H1 (cell line): Measurements from ENCODE around the gene LMO2. TPM values are rescaled to one million over a fixed set of nuclear protein-coding genes. Genes with fewer than 3 reads are reported as not detected.

Experiments
- CTCF ChIA-PET: fragments of 300-600 bp; sonication (Branson Sonifier 250); formaldehyde crosslinking; loops from one replicate; lab custom pipeline; 2021; ENCODE audit not compliant: partially characterized antibody; lab: Charles Lee
- POLR2A ChIA-PET: fragments of 300-600 bp; sonication (Branson Sonifier 250); formaldehyde crosslinking; loops from one replicate; lab custom pipeline; 2021; ENCODE audit warnings: inconsistent platforms; ENCODE audit not compliant: partially characterized antibody; lab: Charles Lee
- DNase-seq, 2 experiments: peaks; one replicate each; pipeline versions ENCODE4 v3.0.0 to v3.0.0-alpha.2; 2010 to 2022; ENCODE audit warnings: low spot score in 2 of 2, low read depth in 1 of 2, mixed read lengths in 1 of 2
- FAIRE-seq: peaks from 2 replicates; lab custom pipeline; 2011; peaks lifted over from hg19 to GRCh38; lab: Jason Lieb, UNC
- H2AFZ ChIP-seq: 2 replicates; pipeline ENCODE4 v1.8.1; 2012; ENCODE audit warnings: low read length, inconsistent platforms
- H2AK5ac ChIP-seq: 2 replicates; pipeline ENCODE4 v1.6.1; 2013; ENCODE audit warnings: low read depth, low read length
- H2BK120ac ChIP-seq: replicated peaks from 2 replicates; pipeline ENCODE3; 2013; ENCODE audit warnings: low read depth, low read length, inconsistent platforms
- H2BK12ac ChIP-seq: 2 replicates; pipeline ENCODE4 v1.6.1; 2013; ENCODE audit warnings: low read depth, low read length
- H2BK15ac ChIP-seq: 2 replicates; pipeline ENCODE4 v1.6.1; 2013; ENCODE audit warnings: low read length
- H2BK20ac ChIP-seq: 2 replicates; pipeline ENCODE4 v1.6.1; 2013; ENCODE audit warnings: low read length
- H2BK5ac ChIP-seq: 2 replicates; pipeline ENCODE4 v1.6.1; 2013; ENCODE audit warnings: low read depth, low read length
- H3K14ac ChIP-seq: 2 replicates; pipeline ENCODE4 v1.6.1; 2013; ENCODE audit warnings: inconsistent platforms; ENCODE audit not compliant: insufficient read length
- H3K18ac ChIP-seq: 2 replicates; pipeline ENCODE4 v1.6.1; 2013; ENCODE audit warnings: low read length; ENCODE audit errors: extremely low read depth
- H3K23ac ChIP-seq: 2 replicates; pipeline ENCODE4 v1.6.1; 2013; ENCODE audit warnings: inconsistent platforms; ENCODE audit not compliant: insufficient read length
- H3K23me2 ChIP-seq: 2 replicates; pipeline ENCODE4 v1.6.1; 2013; ENCODE audit warnings: low read depth, low read length
- H3K27ac ChIP-seq: 2 replicates; pipeline ENCODE4 v1.6.1; 2011; ENCODE audit warnings: low read depth, low read length, inconsistent platforms
- H3K27me3 ChIP-seq, 4 experiments: replicated peaks in 1 of 4; 1 replicate in 1 of 4; 2 replicates in 3 of 4; pipeline versions ENCODE4 v1.6.1 to v1.8.1; 2011 to 2013; ENCODE audit warnings: low read length in 3 of 4, mild to moderate bottlenecking in 3 of 4, inconsistent platforms in 2 of 4, mixed read lengths in 2 of 4, moderate library complexity in 1 of 4; ENCODE audit not compliant: control insufficient read depth in 3 of 4, insufficient read depth in 3 of 4; ENCODE audit errors: extremely low read depth in 1 of 4
- H3K36me3 ChIP-seq, 4 experiments: 2 replicates each; pipeline versions ENCODE4 v1.6.1 to v1.8.1; 2011 to 2013; ENCODE audit warnings: mild to moderate bottlenecking in 4 of 4, low read length in 3 of 4, moderate library complexity in 2 of 4, control low read depth in 1 of 4, inconsistent platforms in 1 of 4; ENCODE audit not compliant: insufficient read depth in 4 of 4, control insufficient read depth in 2 of 4
- H3K4ac ChIP-seq: replicated peaks from 2 replicates; pipeline ENCODE3; 2013; ENCODE audit warnings: low read length, low read depth, mixed read lengths, inconsistent platforms; ENCODE audit not compliant: insufficient read length
- H3K4me1 ChIP-seq, 4 experiments: replicated peaks in 1 of 4; 1 replicate in 1 of 4; 2 replicates in 3 of 4; pipeline versions ENCODE4 v1.6.1 to v1.8.1; 2011 to 2013; ENCODE audit warnings: low read length in 3 of 4, inconsistent platforms in 2 of 4, mixed read lengths in 1 of 4; ENCODE audit not compliant: insufficient read depth in 4 of 4, control insufficient read depth in 3 of 4
- H3K4me2 ChIP-seq, 2 experiments: 2 replicates each; pipeline versions ENCODE4 v1.6.1 to v1.8.1; 2011 to 2013; ENCODE audit warnings: low read depth in 2 of 2, low read length in 2 of 2, control low read depth in 1 of 2, inconsistent platforms in 1 of 2, mild to moderate bottlenecking in 1 of 2; ENCODE audit not compliant: insufficient read depth in 1 of 2
- H3K4me3 ChIP-seq, 4 experiments: fragments of 200-600, 300-600 bp in 1 of 4; sonication (generic), shearing (Covaris generic), sonication (Bioruptor Twin) in 1 of 4; 2 replicates each; pipeline versions ENCODE4 v1.5.1 to v1.8.1; 2011 to 2016; ENCODE audit warnings: low read length in 4 of 4, low read depth in 3 of 4, control low read depth in 2 of 4, inconsistent platforms in 2 of 4, mild to moderate bottlenecking in 2 of 4, mixed read lengths in 1 of 4, moderate library complexity in 1 of 4; ENCODE audit not compliant: insufficient read depth in 2 of 4; ENCODE audit errors: extremely low read depth in 1 of 4
- H3K56ac ChIP-seq: replicated peaks from 2 replicates; pipeline ENCODE3; 2013; ENCODE audit warnings: low read depth, mild to moderate bottlenecking, mixed read lengths, low read length, inconsistent platforms; ENCODE audit not compliant: insufficient read length
- H3K79me1 ChIP-seq: 2 replicates; pipeline ENCODE4 v1.6.1; 2013; ENCODE audit warnings: low read depth, low read length, control low read depth
- H3K79me2 ChIP-seq, 2 experiments: 2 replicates each; pipeline versions ENCODE4 v1.6.1 to v1.8.1; 2012 to 2013; ENCODE audit warnings: low read length in 2 of 2, mild to moderate bottlenecking in 2 of 2, inconsistent platforms in 1 of 2; ENCODE audit not compliant: insufficient read depth in 2 of 2, control insufficient read depth in 1 of 2
- H3K9ac ChIP-seq, 4 experiments: replicated peaks in 1 of 4; 1 replicate in 1 of 4; 2 replicates in 3 of 4; pipeline versions ENCODE4 v1.6.1 to v1.8.1; 2011 to 2013; ENCODE audit warnings: low read depth in 3 of 4, low read length in 3 of 4, control low read depth in 2 of 4, mild to moderate bottlenecking in 2 of 4, moderate library complexity in 2 of 4, inconsistent platforms in 1 of 4; ENCODE audit errors: extremely low read depth in 1 of 4
- H3K9me3 ChIP-seq, 2 experiments: 2 replicates each; pipeline versions ENCODE4 v1.6.1 to v1.8.1; 2012 to 2013; ENCODE audit warnings: mild to moderate bottlenecking in 2 of 2, moderate library complexity in 2 of 2, control low read depth in 1 of 2, inconsistent platforms in 1 of 2, low read depth in 1 of 2, low read length in 1 of 2, mixed read lengths in 1 of 2; ENCODE audit not compliant: insufficient read depth in 2 of 2
- H4K20me1 ChIP-seq, 2 experiments: replicated peaks in 1 of 2; 2 replicates each; pipeline versions ENCODE3 to v1.8.1; 2011 to 2013; ENCODE audit warnings: inconsistent platforms in 2 of 2, low read length in 2 of 2, mild to moderate bottlenecking in 1 of 2; ENCODE audit not compliant: insufficient read depth in 2 of 2, control insufficient read depth in 1 of 2
- H4K5ac ChIP-seq: 2 replicates; pipeline ENCODE4 v1.6.1; 2013; ENCODE audit warnings: low read length, low read depth, mixed read lengths, inconsistent platforms; ENCODE audit not compliant: insufficient read length
- H4K8ac ChIP-seq: 2 replicates; pipeline ENCODE4 v1.8.0; 2013; ENCODE audit warnings: mild to moderate bottlenecking, moderate library complexity, low read length, inconsistent platforms; ENCODE audit not compliant: insufficient read depth; ENCODE audit errors: extremely low read depth
- H4K91ac ChIP-seq: replicated peaks from 2 replicates; pipeline ENCODE3; 2013; ENCODE audit warnings: low read length, mixed read lengths, inconsistent platforms; ENCODE audit not compliant: insufficient read length
- BCL11A ChIP-seq, 2 experiments: IDR thresholded peaks; one replicate each; pipeline ENCODE4 v1.6.1; 2011; ENCODE audit warnings: low read depth in 2 of 2, low read length in 2 of 2, mild to moderate bottlenecking in 2 of 2
- CHD2 ChIP-seq: IDR thresholded peaks from 2 replicates; pipeline ENCODE4 v1.6.1; 2012; ENCODE audit warnings: low read length, improper control_type of control experiment
- CREB1 ChIP-seq: IDR thresholded peaks from 2 replicates; pipeline ENCODE4 v1.6.1; 2012; ENCODE audit warnings: inconsistent platforms
- HDAC2 ChIP-seq, 2 experiments: fragments of 300-600 bp in 1 of 2; sonication (generic) in 1 of 2; IDR thresholded peaks; 2 replicates each; pipeline ENCODE4 v1.6.1; 2011 to 2012; ENCODE audit warnings: low read depth in 2 of 2, low read length in 2 of 2, mild to moderate bottlenecking in 2 of 2, moderate library complexity in 2 of 2, borderline replicate concordance in 1 of 2, inconsistent platforms in 1 of 2
- HDAC6 ChIP-seq: IDR thresholded peaks from one replicate; pipeline ENCODE4 v1.7.1; 2012; ENCODE audit warnings: low read depth, mild to moderate bottlenecking, inconsistent platforms, low read length, moderate library complexity
- JUN ChIP-seq: IDR thresholded peaks from 2 replicates; pipeline ENCODE4 v1.6.1; 2011; ENCODE audit warnings: low read depth, mild to moderate bottlenecking, improper control_type of control experiment, low read length
- MAFK ChIP-seq: IDR thresholded peaks from 2 replicates; pipeline ENCODE4 v1.6.1; 2012; ENCODE audit warnings: low read depth, mild to moderate bottlenecking, improper control_type of control experiment, low read length
- PHF8 ChIP-seq: fragments of 200-600 bp; sonication (generic); conservative IDR thresholded peaks from 2 replicates; pipeline ENCODE4 v1.7.1; 2012; ENCODE audit warnings: low read depth, mild to moderate bottlenecking, inconsistent platforms, low read length, moderate library complexity
- POU5F1 ChIP-seq: IDR thresholded peaks from 2 replicates; pipeline ENCODE4 v1.6.1; 2011; ENCODE audit warnings: low read depth, mild to moderate bottlenecking, low read length, moderate library complexity
- RAD21 ChIP-seq, 2 experiments: IDR thresholded peaks in 1 of 2; conservative IDR thresholded peaks in 1 of 2; 2 replicates each; pipeline ENCODE4 v1.6.1; 2011; ENCODE audit warnings: low read depth in 2 of 2, low read length in 2 of 2, improper control_type of control experiment in 1 of 2, inconsistent platforms in 1 of 2, mild to moderate bottlenecking in 1 of 2, moderate library complexity in 1 of 2
- RFX5 ChIP-seq: IDR thresholded peaks from 2 replicates; pipeline ENCODE4 v1.6.1; 2011; ENCODE audit warnings: low read depth, low read length, improper control_type of control experiment, borderline replicate concordance
- SIX5 ChIP-seq: IDR thresholded peaks from 2 replicates; pipeline ENCODE4 v1.6.1; 2011; ENCODE audit warnings: mild to moderate bottlenecking, low read depth, low read length
- SP4 ChIP-seq: IDR thresholded peaks from 2 replicates; pipeline ENCODE4 v1.6.1; 2012; ENCODE audit warnings: low read length, inconsistent platforms
- TEAD4 ChIP-seq: IDR thresholded peaks from 2 replicates; pipeline ENCODE4 v1.6.1; 2012; ENCODE audit warnings: low read depth, low read length, inconsistent platforms, mixed read lengths
- YY1 ChIP-seq: IDR thresholded peaks from 2 replicates; pipeline ENCODE4 v1.6.1; 2011; ENCODE audit warnings: low read depth, mild to moderate bottlenecking, low read length
- ZNF274 ChIP-seq: IDR thresholded peaks from 2 replicates; pipeline ENCODE4 v1.7.0; 2012; ENCODE audit warnings: low read length, borderline replicate concordance; ENCODE audit errors: extremely low read depth
- WGBS, 2 experiments: shearing (Covaris generic) in 1 of 2; methylation state at CpG; one replicate each; pipeline versions ENCODE4 v1.1.6 to v1.1.7; 2013 to 2015; ENCODE audit warnings: low lambda C conversion rate in 2 of 2, mixed read lengths in 2 of 2, inconsistent platforms in 1 of 2, low coverage in 1 of 2, missing lambda C conversion rate in 1 of 2; ENCODE audit not compliant: insufficient replicate concordance in 2 of 2, insufficient coverage in 1 of 2, insufficient read length in 1 of 2; ENCODE audit errors: extremely low coverage in 1 of 2, missing lambda C conversion rate in 1 of 2; 5-methylcytosine and 5-hydroxymethylcytosine counted together
- polyA plus RNA-seq, 7 experiments: library from polyadenylated mRNA; depleted of rRNA in 3 of 7; stranded (reverse) in 5 of 7; unstranded in 2 of 7; fragments of >200 nt in 5 of 7; fragments of 200-250 nt in 2 of 7; gene quantifications; 1 replicate in 5 of 7; 2 replicates in 1 of 7; 4 replicates in 1 of 7; pipeline versions ENCODE4 v1.2.1 to v1.2.3, GENCODE V29; 2011 to 2013; ENCODE audit warnings: missing spikeins in 2 of 7, mixed read lengths in 2 of 7
- total RNA-seq: library from RNA; stranded (reverse); fragmentation: NEBNext Ultra II Directional; extraction: Animal tissue kit (Norgen Biotek cat#: 25700); gene quantifications from 2 replicates; pipeline ENCODE4 v1.2.1, GENCODE V29; 2021

Gene LMO2
- total and polyA plus RNA-seq, 2 of the 8 experiments (the other 6 are each of a cell fraction or from before 2014, with no cell fraction given): 1.6 to 2.7 TPM

DNA sequence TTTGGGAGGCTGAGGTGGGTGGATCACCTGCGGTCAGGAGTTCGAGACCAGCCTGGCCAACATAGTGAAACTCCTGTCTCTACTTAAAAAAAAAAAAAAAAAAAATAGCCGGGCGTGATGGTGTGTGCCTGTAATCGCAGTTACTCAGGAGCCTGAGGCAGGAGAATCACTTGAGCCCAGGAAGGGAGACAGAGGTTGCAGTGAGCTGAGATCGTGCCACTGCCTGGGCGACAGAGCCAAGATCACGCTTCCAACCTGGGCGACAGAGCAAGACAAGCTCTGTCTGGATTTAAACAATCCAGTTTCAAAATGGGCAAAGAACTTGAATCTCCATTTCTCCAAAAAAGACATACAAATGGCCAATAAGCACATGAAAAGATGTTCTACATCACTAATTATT is 12.5 kb downstream of the LMO2 start:
- Histone ChIP-seq H2BK20ac (no peak overlapping the region), H2BK5ac (no peak overlapping the region), H3K23me2 (no peaks in the 10 kb centered on the region), H3K4me2 (no peak overlapping the region), H2BK15ac (no peak overlapping the region), H3K4ac (no peak overlapping the region), H3K56ac (no peak overlapping the region), H2AK5ac (no peak overlapping the region), H3K36me3 (no peaks in the 10 kb centered on the region; a peak in 1 of 8 replicates), H3K9ac (no peak overlapping the region), H3K27me3 (no peaks in the 10 kb centered on the region; a peak in 1 of 7 replicates), H4K20me1 (no peaks in the 10 kb centered on the region), H4K5ac (no peak overlapping the region), H3K79me1 (no peaks in the 10 kb centered on the region), H2BK12ac (no peak overlapping the region), H2AFZ (no peak overlapping the region), H4K91ac (no peak overlapping the region), H4K8ac (no peak overlapping the region), H3K27ac (no peak overlapping the region), H3K4me1 (peaks cover 0 to 5% (median 0%) of the 10 kb centered on the region in 4 experiments; a peak in 1 of 7 replicates), H3K79me2 (no peaks in the 10 kb centered on the region), H3K4me3 (no peak overlapping the region), H3K23ac (no peak overlapping the region), H3K9me3 (no peaks in the 10 kb centered on the region), H3K18ac (no peak overlapping the region), H2BK120ac (no peak overlapping the region), H3K14ac (no peak overlapping the region)
- 85% methylated on average over 6 of the region's 9 CpGs; no CpG with 5 or more reads in 1 of the 2 experiments for WGBS, 2 experiments
- FAIRE-seq (no peak), DNase-seq (no peak)
- ChIA-PET POLR2A (no interaction called here), CTCF (interaction anchor here (0.6 to 1.7 kb wide), 2 partner anchors 118 to 631 kb away, joined by 3 to 4 read pairs; no protein-coding TSS in a partner anchor)
- TF ChIP-seq MAFK: no peak
- TF ChIP-seq PHF8: no peak
- TF ChIP-seq CHD2: no peak
- no peak for TF ChIP-seq BCL11A (IDR thresholded peaks at IDR 0.05; ENCODE audit: low read depth in 2 of 2, low read length in 2 of 2)
- TF ChIP-seq JUN: no peak
- no peak for TF ChIP-seq TEAD4
- no peak for TF ChIP-seq RFX5
- no peak for TF ChIP-seq POU5F1
- TF ChIP-seq CREB1: no peak
- no peak for TF ChIP-seq HDAC2 (IDR thresholded peaks at IDR 0.05; ENCODE audit: borderline replicate concordance in 1 of 2, low read depth in 2 of 2, low read length in 2 of 2)
- TF ChIP-seq SIX5: no peak
- no peak for TF ChIP-seq YY1
- no peak for TF ChIP-seq HDAC6
- TF ChIP-seq RAD21 (IDR thresholded peaks at IDR 0.05 in 1 of 2, conservative IDR thresholded peaks at IDR 0.05 in 1 of 2; ENCODE audit: low read depth in 2 of 2, low read length in 2 of 2): no peak
- TF ChIP-seq SP4: no peak
- no peak for TF ChIP-seq ZNF274
